Endothelial cell of umbilical vein (primary cell): ENCODE data around the gene TENT4A. TPM values are rescaled to one million over a fixed set of nuclear protein-coding genes. Genes with fewer than 3 reads are reported as not detected.

Experiments
- Bru-seq: library from RNA; stranded (reverse); fragments of 400-500 nt; gene quantifications from one replicate; lab custom pipeline; 2021; lab: Mats Ljungman, UMichigan
- BruChase-seq, 2 experiments: library from RNA; stranded (reverse); fragments of 400-500 nt; gene quantifications; one replicate each; lab custom pipeline; 2021; lab: Mats Ljungman, UMichigan
- BruUV-seq: library from RNA; stranded (reverse); fragments of 400-500 nt; replicated peaks from 2 replicates; lab custom pipeline; 2021; lab: Mats Ljungman, UMichigan
- CTCF ChIA-PET: fragments of 300-600, 350-600 bp; sonication (Branson Sonifier 250); formaldehyde crosslinking; loops from one replicate; lab custom pipeline; 2021; ENCODE audit warnings: antibody characterized with exemption, inconsistent platforms; lab: Charles Lee
- POLR2A ChIA-PET: fragments of 300-600, 350-600 bp; sonication (Branson Sonifier 250); formaldehyde crosslinking; loops from one replicate; lab custom pipeline; 2021; ENCODE audit warnings: antibody characterized with exemption, inconsistent platforms; lab: Charles Lee
- DNase-seq: peaks from one replicate; pipeline ENCODE4 v3.0.0-alpha.2; 2011; ENCODE audit warnings: low read depth, low spot score
- FAIRE-seq: peaks from 2 replicates; lab custom pipeline; 2011; peaks lifted over from hg19 to GRCh38; lab: Jason Lieb, UNC
- H2AFZ ChIP-seq: 2 replicates; pipeline ENCODE4 v1.6.0; 2012; ENCODE audit warnings: low read depth, low read length, control low read depth, inconsistent platforms
- H3K27ac ChIP-seq: 2 replicates; pipeline ENCODE4 v1.5.1; 2011; ENCODE audit warnings: low read depth, mild to moderate bottlenecking, control low read depth, low read length, moderate library complexity; ENCODE audit not compliant: insufficient read depth
- H3K27me3 ChIP-seq, 2 experiments: 2 replicates each; pipeline versions ENCODE4 v1.6.0 to v1.6.1; 2011; ENCODE audit warnings: low read length in 2 of 2, mixed read lengths in 1 of 2; ENCODE audit not compliant: control insufficient read depth in 2 of 2, insufficient read depth in 2 of 2
- H3K36me3 ChIP-seq, 2 experiments: 2 replicates in 1 of 2; 3 replicates in 1 of 2; pipeline ENCODE4 v1.5.1; 2011; ENCODE audit warnings: low read length in 2 of 2, mild to moderate bottlenecking in 1 of 2, moderate library complexity in 1 of 2; ENCODE audit not compliant: control insufficient read depth in 2 of 2, insufficient read depth in 2 of 2; ENCODE audit errors: extremely low read depth in 1 of 2
- H3K4me1 ChIP-seq: 3 replicates; pipeline ENCODE4 v1.5.1; 2011; ENCODE audit warnings: mild to moderate bottlenecking, low read length; ENCODE audit not compliant: control insufficient read depth, insufficient read depth; ENCODE audit errors: extremely low read depth
- H3K4me2 ChIP-seq: 2 replicates; pipeline ENCODE4 v1.6.1; 2011; ENCODE audit warnings: low read length, control low read depth, mixed read lengths; ENCODE audit not compliant: insufficient read depth
- H3K4me3 ChIP-seq, 3 experiments: fragments of 200-600 bp in 1 of 3; sonication (generic), shearing (Covaris generic) in 1 of 3; replicated peaks in 1 of 3; 2 replicates each; pipeline ENCODE4 v1.5.1; 2011 to 2016; ENCODE audit warnings: control low read depth in 3 of 3, low read length in 3 of 3, mild to moderate bottlenecking in 2 of 3, inconsistent platforms in 1 of 3, low read depth in 1 of 3, moderate library complexity in 1 of 3; ENCODE audit not compliant: insufficient read depth in 1 of 3
- H3K79me2 ChIP-seq: 2 replicates; pipeline ENCODE4 v1.6.0; 2012; ENCODE audit warnings: low read length, inconsistent platforms; ENCODE audit not compliant: control insufficient read depth, insufficient read depth
- H3K9ac ChIP-seq: replicated peaks from 2 replicates; pipeline ENCODE3; 2011; ENCODE audit warnings: low read length, control low read depth; ENCODE audit not compliant: insufficient read depth; ENCODE audit errors: extremely low read depth
- H3K9me1 ChIP-seq: replicated peaks from 3 replicates; pipeline ENCODE4 v1.6.0; 2011; ENCODE audit warnings: mild to moderate bottlenecking, low read length; ENCODE audit not compliant: control insufficient read depth, insufficient read depth; ENCODE audit errors: extremely low read depth
- H3K9me3 ChIP-seq: replicated peaks from 2 replicates; pipeline ENCODE4 v1.5.1; 2012; ENCODE audit warnings: low read length, inconsistent platforms; ENCODE audit not compliant: control insufficient read depth, insufficient read depth
- H4K20me1 ChIP-seq: replicated peaks from 2 replicates; pipeline ENCODE3; 2011; ENCODE audit warnings: mild to moderate bottlenecking, low read length; ENCODE audit not compliant: control insufficient read depth, insufficient read depth; ENCODE audit errors: extremely low read depth
- CTCF ChIP-seq, 2 donors: IDR thresholded peaks; 1 replicate in 1 of 2; 2 replicates in 1 of 2; pipeline ENCODE4 v1.5.1; 2011; ENCODE audit warnings: low read length in 2 of 2, mild to moderate bottlenecking in 2 of 2, moderate library complexity in 2 of 2, control low read depth in 1 of 2, inconsistent platforms in 1 of 2, low read depth in 1 of 2; ENCODE audit not compliant: insufficient read depth in 1 of 2; ENCODE audit errors: extremely low read depth in 1 of 2
- EZH2 ChIP-seq: IDR thresholded peaks from 2 replicates; pipeline ENCODE4 v1.6.1; 2012; ENCODE audit warnings: borderline replicate concordance, low read depth, mild to moderate bottlenecking, moderate library complexity, low read length, inconsistent platforms; ENCODE audit not compliant: severe bottlenecking
- FOS ChIP-seq: IDR thresholded peaks from 2 replicates; pipeline ENCODE4 v1.6.1; 2011; ENCODE audit warnings: mild to moderate bottlenecking, low read length, moderate library complexity, borderline replicate concordance; ENCODE audit not compliant: insufficient read depth
- GATA2 ChIP-seq: IDR thresholded peaks from 2 replicates; pipeline ENCODE4 v1.7.0; 2011; ENCODE audit warnings: low read depth, mild to moderate bottlenecking, moderate library complexity, mixed read lengths, low read length; ENCODE audit not compliant: insufficient read length, insufficient read depth
- JUN ChIP-seq: IDR thresholded peaks from 2 replicates; pipeline ENCODE4 v1.6.1; 2011; ENCODE audit warnings: borderline replicate concordance, low read depth; ENCODE audit not compliant: insufficient read length, insufficient read depth
- MAX ChIP-seq: IDR thresholded peaks from 2 replicates; pipeline ENCODE4 v1.6.1; 2011; ENCODE audit not compliant: insufficient read depth, insufficient read length
- MYC ChIP-seq: IDR thresholded peaks from one replicate; pipeline ENCODE4 v1.6.1; 2011; ENCODE audit warnings: mild to moderate bottlenecking, low read depth, low read length
- POLR2A ChIP-seq: IDR thresholded peaks from 2 replicates; pipeline ENCODE4 v1.6.1; 2012; ENCODE audit warnings: low read depth, mild to moderate bottlenecking, control low read depth, low read length
- POLR2AphosphoS5 ChIP-seq: IDR thresholded peaks from 2 replicates; pipeline ENCODE4 v1.6.1; 2012; ENCODE audit warnings: low read depth, mild to moderate bottlenecking, control low read depth, low read length, moderate library complexity; ENCODE audit not compliant: insufficient read depth
- dilution Hi-C: fragments of 300-500 bp; cut with MboI; formaldehyde crosslinking; loops from one replicate; pipeline ENCODE4 v1.15.0; 2019; ENCODE audit warnings: low sequenced_read_pairs; ENCODE audit not compliant: extremely low pct_ligation_motif_present
- intact Hi-C: fragments of 100-400 bp; cut with micrococcal nuclease; formaldehyde crosslinking; loops from one replicate; pipeline ENCODE4 v1.10.0; 2022
- long read RNA-seq: library from polyadenylated mRNA; stranded (forward); transcript quantifications from one replicate; pipeline ENCODE4 v2.0.0, GENCODE V29; 2021
- polyA minus RNA-seq, 3 experiments: library from RNA; depleted of rRNA, polyadenylated mRNA; stranded (reverse); fragments of >200 nt; gene quantifications; 1 replicate in 1 of 3; 2 replicates in 2 of 3; pipeline ENCODE4 v1.2.3, GENCODE V29; 2011
- polyA plus RNA-seq, 4 experiments: library from polyadenylated mRNA; depleted of rRNA in 3 of 4; stranded (reverse) in 3 of 4; unstranded in 1 of 4; fragments of >200 nt; gene quantifications; 2 replicates each; pipeline versions ENCODE4 v1.2.1 to v1.2.3, GENCODE V29; 2011 to 2012; ENCODE audit warnings: missing spikeins in 1 of 4
- total RNA-seq: library from RNA; stranded (reverse); gene quantifications from 2 replicates; pipeline ENCODE4 v1.2.3, GENCODE V29; 2021

The TENT4A gene
- total RNA-seq: 33.5 and 35.4 TPM in 2 replicates
- 9.7 and 10.2 TPM in 2 replicates for polyA plus RNA-seq
- polyA plus RNA-seq (2011; cell fraction: cytosol; rRNA removed): 6.0 and 6.7 TPM in 2 replicates
- 67.8 and 80.5 TPM in 2 replicates for polyA plus RNA-seq (2011; cell fraction: nucleus; rRNA removed)
- polyA plus RNA-seq (2012): 14.8 and 15.8 TPM in 2 replicates
- 17.9 and 28.2 TPM in 2 replicates for polyA minus RNA-seq
- 21.2 TPM for polyA minus RNA-seq (2011; cell fraction: cytosol; rRNA and poly(A)+ RNA removed)
- 36.3 and 48.9 TPM in 2 replicates for polyA minus RNA-seq (2011; cell fraction: nucleus; rRNA and poly(A)+ RNA removed)
- percentile 84 among the genes with signal in this experiment for Bru-seq, nascent RNA
- percentile 87 among the genes with signal in this experiment for BruChase-seq, experiment 1, labeled RNA remaining after a 6-hour chase
- percentile 96 among the genes with signal in this experiment for BruChase-seq, experiment 2, labeled RNA remaining after a 2-hour chase
- long read RNA-seq, full-length matches to known transcripts: 5 of 20 reads
- long read RNA-seq, partial matches to known transcripts: 5 of 20 reads
- long read RNA-seq, other reads (novel, unspliced or antisense): 10 of 20 reads

- H3K9ac ChIP-seq: peak within 1 kb of the TSS; percentile 36
- H3K79me2 ChIP-seq: peaks cover 45% of the 10 kb centered on the region
- no peaks in the 10 kb centered on the region for H3K27me3 ChIP-seq
- intact Hi-C loops: loop anchor here (1.0 to 2.0 kb wide), 4 partner anchors 9 to 1291 kb away; partner anchors contain the start of gene ICE1
- DNase-seq (no peak), FAIRE-seq (no peak)
- no TSS peak for BruUV-seq
- H3K27ac ChIP-seq: peak within 1 kb of the TSS; percentile 65
- H3K9me3 ChIP-seq: no peaks in the 10 kb centered on the region
- H3K4me1 ChIP-seq: peaks cover 25% of the 10 kb centered on the region
- TF ChIP-seq MYC (no peak), EZH2 (no peak), POLR2AphosphoS5 (no peak), JUN (no peak), POLR2A (no peak), GATA2 (no peak), MAX (no peak), FOS (no peak), CTCF (IDR thresholded peaks at IDR 0.05; ENCODE audit: extremely low read depth in 1 of 2, insufficient read depth in 1 of 2, low read depth in 1 of 2, low read length in 2 of 2) (no peak)
- H3K4me3 ChIP-seq: peak within 1 kb of the TSS; percentile 74 to 82 (median 81)
- H4K20me1 ChIP-seq: peaks cover 2% of the 10 kb centered on the region
- no peaks in the 10 kb centered on the region for H3K9me1 ChIP-seq
- POLR2A ChIA-PET: interaction anchor here (1.0 to 1.8 kb wide), 4 partner anchors 9 to 81 kb away, joined by 3 to 7 read pairs (median 5); partner anchors contain the start of genes NSUN2 and SRD5A1
- dilution Hi-C loops: no loop called here
- peak within 1 kb of the TSS; percentile 75 for H3K4me2 ChIP-seq
- CTCF ChIA-PET: interaction anchor here (0.6 to 2.5 kb wide), 6 partner anchors 16 to 81 kb away, joined by 3 to 14 read pairs (median 4); partner anchors contain the start of genes NSUN2 and SRD5A1
- peak within 1 kb of the TSS; percentile 93 for H2AFZ ChIP-seq
- peaks cover 0 to 1% of the 10 kb centered on the region in 2 experiments for H3K36me3 ChIP-seq
These were observed at the start of gene TENT4A for GRCh38 chr5:6713274-6714225. Gene TENT4A, plus strand, starts transcription at chr5:6713432. Its CDS starts 552 bp downstream, at chr5:6713984.
